Uterus (tissue), 4 donors: Measurements from ENCODE around the gene FSHR. TPM values are rescaled to one million over a fixed set of nuclear protein-coding genes. Genes with fewer than 3 reads are reported as not detected.

Experiments
- DNase-seq, 2 donors: peaks; one replicate each; pipeline ENCODE4 v3.0.0-alpha.2; 2019 to 2020
- H3K27ac ChIP-seq, 2 donors: fragments of 200-600 bp; sonication (generic); 1 replicate in 1 of 2; 2 replicates in 1 of 2; pipeline ENCODE4 v1.5.1; 2016 to 2018
- H3K27me3 ChIP-seq, 2 donors: fragments of 200-600 bp; sonication (generic); one replicate each; pipeline ENCODE4 v1.5.1; 2018 to 2019; ENCODE audit warnings: control low read depth in 1 of 2
- H3K36me3 ChIP-seq, 2 donors: fragments of 200-600 bp; sonication (generic); one replicate each; pipeline ENCODE4 v1.5.1; 2019; ENCODE audit warnings: control low read depth in 1 of 2
- H3K4me1 ChIP-seq, 2 donors: fragments of 200-600 bp; sonication (generic); one replicate each; pipeline ENCODE4 v1.5.1; 2018 to 2019; ENCODE audit warnings: control low read depth in 1 of 2
- H3K4me3 ChIP-seq, 2 donors: fragments of 200-600 bp; sonication (generic); 1 replicate in 1 of 2; 2 replicates in 1 of 2; pipeline ENCODE4 v1.5.1; 2018 to 2019; ENCODE audit warnings: mild to moderate bottlenecking in 1 of 2
- H3K9me3 ChIP-seq, 2 donors: fragments of 200-600 bp; sonication (generic); one replicate each; pipeline ENCODE4 v1.5.1; 2019; ENCODE audit warnings: control low read depth in 1 of 2
- CTCF ChIP-seq, 4 experiments: fragments of 200-600 bp in 2 of 4; fragments of 450-650 bp in 2 of 4; sonication (generic) in 2 of 4; IDR thresholded peaks; one replicate each; pipeline ENCODE4 v1.5.1; 2016 to 2019; ENCODE audit warnings: antibody characterized with exemption in 4 of 4, mild to moderate bottlenecking in 2 of 4, moderate library complexity in 1 of 4
- POLR2A ChIP-seq, 2 donors: fragments of 450-650 bp; IDR thresholded peaks; one replicate each; pipeline ENCODE4 v1.6.1; 2016; ENCODE audit warnings: antibody characterized with exemption in 2 of 2, mild to moderate bottlenecking in 1 of 2, moderate library complexity in 1 of 2
- intact Hi-C: fragments of 100-400 bp; cut with DNase I; formaldehyde crosslinking; loops from one replicate; pipeline ENCODE4 v1.15.1; 2023; ENCODE audit warnings: low total_unique reads
- total RNA-seq, 4 donors: library from RNA; depleted of rRNA in 3 of 4; stranded (reverse); fragments of >200 nt in 3 of 4; gene quantifications; one replicate each; pipeline versions ENCODE4 v1.1.0 to v1.2.4, GENCODE V29; 2014 to 2023
- donor health status: DM: yes; HTN: yes; CAD: no.

FSHR gene
- total RNA-seq, 4 donors from 2014 or later = not detected

- Histone ChIP-seq H3K36me3 (no peaks in the 10 kb centered on the region), H3K27ac (no peak overlapping the region), H3K4me3 (no peak overlapping the region), H3K27me3 (no peaks in the 10 kb centered on the region), H3K4me1 (no peaks in the 10 kb centered on the region), H3K9me3 (no peaks in the 10 kb centered on the region)
- TF ChIP-seq CTCF (IDR thresholded peaks at IDR 0.05) (no peak), POLR2A (IDR thresholded peaks at IDR 0.05) (no peak)
- no peak for DNase-seq
- intact Hi-C loops = no loop called here
Measured at GRCh38 chr2:49067971-49068370, 86.3 kb downstream of the FSHR start.

- Histone ChIP-seq H3K9me3 (no peaks in the 10 kb centered on the region), H3K27ac (no peak overlapping the region)
- intact Hi-C loops = no loop called here
Measured at GRCh38 chr2:49053156-49053555, 101.2 kb downstream of the FSHR start.

GRCh38 chr2:49050265-49050664 is 104.0 kb downstream of the FSHR start:
- no peaks in the 10 kb centered on the region for H3K9me3 ChIP-seq
- DNase-seq = no peak
- no peaks in the 10 kb centered on the region for H3K4me1 ChIP-seq
- no peaks in the 10 kb centered on the region for H3K27me3 ChIP-seq
- intact Hi-C loops = no loop called here
- TF ChIP-seq CTCF (IDR thresholded peaks at IDR 0.05) (no peak), POLR2A (IDR thresholded peaks at IDR 0.05) (no peak)
- no peak overlapping the region for H3K4me3 ChIP-seq
- H3K27ac ChIP-seq = no peak overlapping the region
- H3K36me3 ChIP-seq = no peaks in the 10 kb centered on the region

More at GRCh38 chr2:49053156-49053555, 101.2 kb downstream of the FSHR start:
- Histone ChIP-seq H3K4me3 (no peak overlapping the region), H3K27me3 (no peaks in the 10 kb centered on the region), H3K36me3 (no peaks in the 10 kb centered on the region), H3K4me1 (no peaks in the 10 kb centered on the region)
- TF ChIP-seq CTCF (IDR thresholded peaks at IDR 0.05) = no peak
- TF ChIP-seq POLR2A (IDR thresholded peaks at IDR 0.05) = no peak
- no peak for DNase-seq

GRCh38 chr2:49049161-49049560 is 105.2 kb downstream of the FSHR start:
- TF ChIP-seq CTCF (IDR thresholded peaks at IDR 0.05) (no peak), POLR2A (IDR thresholded peaks at IDR 0.05) (no peak)
- H3K4me3 ChIP-seq = no peak overlapping the region
- H3K36me3 ChIP-seq = no peaks in the 10 kb centered on the region
- no peaks in the 10 kb centered on the region for H3K9me3 ChIP-seq
- no peaks in the 10 kb centered on the region for H3K4me1 ChIP-seq
- no peak overlapping the region for H3K27ac ChIP-seq
- intact Hi-C loops = no loop called here
- DNase-seq = no peak
- no peaks in the 10 kb centered on the region for H3K27me3 ChIP-seq

GRCh38 chr2:49045083-49045482 is 109.2 kb downstream of the FSHR start:
- no peak for DNase-seq
- H3K36me3 ChIP-seq = no peaks in the 10 kb centered on the region
- H3K4me1 ChIP-seq = no peaks in the 10 kb centered on the region
- no peaks in the 10 kb centered on the region for H3K27me3 ChIP-seq
- H3K4me3 ChIP-seq = no peak overlapping the region
- TF ChIP-seq CTCF (IDR thresholded peaks at IDR 0.05) (no peak), POLR2A (IDR thresholded peaks at IDR 0.05) (no peak)
- intact Hi-C loops = no loop called here
- H3K9me3 ChIP-seq = no peaks in the 10 kb centered on the region
- no peak overlapping the region for H3K27ac ChIP-seq
